Gastroesophageal sphincter (tissue), 3 donors: ENCODE measurements around the gene DEFB119.

Source experiments
- CTCF ChIP-seq, 4 experiments: fragments of 200-600 bp in 2 of 4; fragments of 450-650 bp in 2 of 4; sonication (generic) in 1 of 4; IDR thresholded peaks; one replicate each; pipeline ENCODE4 v1.5.1; 2017 to 2019; ENCODE audit warnings: antibody characterized with exemption in 4 of 4, mild to moderate bottlenecking in 2 of 4, moderate library complexity in 2 of 4
- EP300 ChIP-seq: sonication (generic); formaldehyde crosslinking; IDR thresholded peaks from one replicate; pipeline ENCODE4 v1.6.1; 2017; ENCODE audit warnings: antibody characterized with exemption, mild to moderate bottlenecking
- POLR2A ChIP-seq, 2 donors: fragments of 450-650 bp; IDR thresholded peaks; one replicate each; pipeline ENCODE4 v1.6.1; 2017; ENCODE audit warnings: antibody characterized with exemption in 2 of 2, mild to moderate bottlenecking in 2 of 2, moderate library complexity in 1 of 2
- POLR2AphosphoS5 ChIP-seq: sonication (generic); formaldehyde crosslinking; IDR thresholded peaks from one replicate; pipeline ENCODE4 v1.6.1; 2017; ENCODE audit warnings: antibody characterized with exemption

DNA sequence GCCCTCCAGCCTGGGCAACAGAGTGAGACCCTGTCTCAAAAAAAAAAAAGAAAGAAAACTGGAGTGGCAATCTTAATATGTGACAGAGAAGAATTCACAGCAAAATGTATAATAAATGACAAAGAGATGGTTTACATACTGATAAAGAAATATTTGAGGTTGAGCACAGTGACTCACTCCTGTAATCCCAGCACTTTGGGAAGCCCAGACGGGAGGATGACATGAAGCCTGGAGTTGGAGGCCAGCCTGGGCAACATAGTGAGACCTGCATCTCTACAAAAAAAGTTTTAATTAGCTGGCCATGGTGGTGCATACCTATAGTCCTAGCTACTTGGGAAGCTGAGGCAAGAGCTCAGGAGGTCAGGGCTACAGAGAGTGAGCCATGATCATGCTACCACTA, 34.4 kb downstream of the DEFB119 start:
- TF ChIP-seq CTCF (IDR thresholded peaks at IDR 0.05) (no peak), POLR2A (IDR thresholded peaks at IDR 0.05) (no peak), POLR2AphosphoS5 (no peak), EP300 (no peak)
